Hematopoietic multipotent progenitor cell treated with erythropoietin and hydrocortisone succinate and interleukin-3 and kit ligand, for 6 days (in vitro differentiated cells): Measurements from ENCODE around the gene SLC16A1.
"Not testable (repeated sequence)": the region's sequence is repeated elsewhere in the genome, so short reads cannot be mapped to it uniquely, and the experiment has no call there.

Experiments used
- DNase-seq: peaks from one replicate; pipeline ENCODE4 v3.0.0-alpha.2; 2015

SLC16A1 gene

GRCh38 chr1:112955773-112956543 is at the start of gene SLC16A1:
TSS of gene SLC16A1 (minus strand) at chr1:112956196. CDS start at chr1:112929308, 26,888 bp downstream.
- peak; percentile 94 for DNase-seq

- DNase-seq, result no peak
Observed at GRCh38 chr1:113003751-113004690, 48.0 kb upstream of the SLC16A1 start.

GRCh38 chr1:113002297-113002696 is 46.3 kb upstream of the SLC16A1 start:
- DNase-seq, result no peak

- DNase-seq, result peak; percentile 91
Observed at GRCh38 chr1:112998592-112999235, 42.7 kb upstream of the SLC16A1 start.

GRCh38 chr1:112997781-112998180 is 41.8 kb upstream of the SLC16A1 start:
- DNase-seq, result no peak

- DNase-seq, result no peak
Observed at GRCh38 chr1:112995890-112996289, 39.9 kb upstream of the SLC16A1 start.

- not testable (repeated sequence) for DNase-seq
Observed at GRCh38 chr1:112995021-112995420, 39.0 kb upstream of the SLC16A1 start.

- DNase-seq, result no peak
Observed at GRCh38 chr1:112992780-112993179, 36.8 kb upstream of the SLC16A1 start.

- DNase-seq, result peak; percentile 30
Observed at GRCh38 chr1:112991402-112992120, 35.6 kb upstream of the SLC16A1 start.

- no peak for DNase-seq
Observed at GRCh38 chr1:112990271-112990670, 34.3 kb upstream of the SLC16A1 start.

- DNase-seq, result no peak
Observed at GRCh38 chr1:112988367-112988766, 32.4 kb upstream of the SLC16A1 start.

GRCh38 chr1:112985123-112985522 is 29.1 kb upstream of the SLC16A1 start:
- DNase-seq, result no peak

GRCh38 chr1:112983537-112984131 is 27.6 kb upstream of the SLC16A1 start:
- no peak for DNase-seq

- DNase-seq, result no peak
Observed at GRCh38 chr1:112982853-112983536, 27.0 kb upstream of the SLC16A1 start.

- no peak for DNase-seq
Observed at GRCh38 chr1:112982328-112982727, 26.3 kb upstream of the SLC16A1 start.

- not testable (repeated sequence) for DNase-seq
Observed at GRCh38 chr1:112981834-112982233, 25.8 kb upstream of the SLC16A1 start.

- peak; percentile 20 for DNase-seq
Observed at GRCh38 chr1:112981426-112981825, 25.4 kb upstream of the SLC16A1 start.

GRCh38 chr1:112975336-112975735 is 19.3 kb upstream of the SLC16A1 start:
- no peak for DNase-seq

GRCh38 chr1:112974646-112975045 is 18.6 kb upstream of the SLC16A1 start:
- no peak for DNase-seq

- no peak for DNase-seq
Observed at GRCh38 chr1:112973788-112974187, 17.8 kb upstream of the SLC16A1 start.

GRCh38 chr1:112971006-112971405 is 15.0 kb upstream of the SLC16A1 start:
- DNase-seq, result no peak

- DNase-seq, result peak; percentile 19
Observed at GRCh38 chr1:112964347-112964746, 8.4 kb upstream of the SLC16A1 start.
